Upper lobe of left lung (tissue), 4 donors: ENCODE data around the gene SDK2.

Experiments used
- EP300 ChIP-seq, 4 donors: sonication (generic); formaldehyde crosslinking; IDR thresholded peaks; one replicate each; pipeline ENCODE4 v1.5.1; 2017; ENCODE audit warnings: antibody characterized with exemption in 4 of 4, control low read depth in 2 of 4
- TF ChIP-seq, protein P1 (sequence below), 6 experiments: fragments of 450-650 bp in 4 of 6; fragments of 200-600 bp in 2 of 6; sonication (generic) in 2 of 6; IDR thresholded peaks; one replicate each; pipeline ENCODE4 v1.5.1; 2016 to 2019; ENCODE audit warnings: antibody characterized with exemption in 6 of 6

DNA sequence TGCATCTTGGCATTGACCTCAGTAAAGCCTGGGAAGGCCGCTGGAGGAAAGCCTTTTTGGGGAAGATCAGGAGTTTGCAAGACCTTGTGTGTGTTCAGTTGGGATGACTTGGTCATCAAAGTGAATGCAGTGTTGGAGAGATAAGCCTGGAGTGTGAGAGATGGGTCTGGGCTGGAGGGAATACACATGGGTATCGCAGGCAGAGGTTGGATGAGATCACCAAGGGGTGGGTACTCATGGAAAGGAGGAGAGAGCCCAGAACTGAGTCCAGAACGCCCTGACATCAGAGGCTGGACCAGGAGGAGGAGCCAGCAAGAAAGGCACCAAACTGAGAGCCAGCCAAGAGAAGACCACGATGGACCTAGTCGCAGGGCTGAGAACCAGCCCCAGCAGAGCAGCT lies 35.2 kb downstream of the SDK2 start:
- TF ChIP-seq, protein P1, sequence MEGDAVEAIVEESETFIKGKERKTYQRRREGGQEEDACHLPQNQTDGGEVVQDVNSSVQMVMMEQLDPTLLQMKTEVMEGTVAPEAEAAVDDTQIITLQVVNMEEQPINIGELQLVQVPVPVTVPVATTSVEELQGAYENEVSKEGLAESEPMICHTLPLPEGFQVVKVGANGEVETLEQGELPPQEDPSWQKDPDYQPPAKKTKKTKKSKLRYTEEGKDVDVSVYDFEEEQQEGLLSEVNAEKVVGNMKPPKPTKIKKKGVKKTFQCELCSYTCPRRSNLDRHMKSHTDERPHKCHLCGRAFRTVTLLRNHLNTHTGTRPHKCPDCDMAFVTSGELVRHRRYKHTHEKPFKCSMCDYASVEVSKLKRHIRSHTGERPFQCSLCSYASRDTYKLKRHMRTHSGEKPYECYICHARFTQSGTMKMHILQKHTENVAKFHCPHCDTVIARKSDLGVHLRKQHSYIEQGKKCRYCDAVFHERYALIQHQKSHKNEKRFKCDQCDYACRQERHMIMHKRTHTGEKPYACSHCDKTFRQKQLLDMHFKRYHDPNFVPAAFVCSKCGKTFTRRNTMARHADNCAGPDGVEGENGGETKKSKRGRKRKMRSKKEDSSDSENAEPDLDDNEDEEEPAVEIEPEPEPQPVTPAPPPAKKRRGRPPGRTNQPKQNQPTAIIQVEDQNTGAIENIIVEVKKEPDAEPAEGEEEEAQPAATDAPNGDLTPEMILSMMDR (IDR thresholded peaks at IDR 0.05) = no peak
- TF ChIP-seq EP300 (IDR thresholded peaks at IDR 0.05) = no peak
